GM19240 (cell line): ENCODE data around the gene MPP3.

ENCODE experiments used
- DNase-seq: peaks from one replicate; pipeline ENCODE4 v3.0.0; 2011; ENCODE audit warnings: low spot score; ENCODE audit not compliant: insufficient read length

The MPP3 gene

GRCh38 chr17:43774304-43775250 is 58.4 kb downstream of the MPP3 start:
- no peak for DNase-seq

- DNase-seq = no peak
Measured at GRCh38 chr17:43772877-43773648, 59.9 kb downstream of the MPP3 start.

GRCh38 chr17:43771463-43771862 is 61.5 kb downstream of the MPP3 start:
- no peak for DNase-seq

- DNase-seq = no peak
Measured at GRCh38 chr17:43770957-43771356, 62.0 kb downstream of the MPP3 start.

- no peak for DNase-seq
Measured at GRCh38 chr17:43769859-43770258, 63.1 kb downstream of the MPP3 start.

GRCh38 chr17:43769426-43769825 is 63.5 kb downstream of the MPP3 start:
- no peak for DNase-seq

GRCh38 chr17:43768943-43769342 is 64.0 kb downstream of the MPP3 start:
- DNase-seq = no peak

- DNase-seq = no peak
Measured at GRCh38 chr17:43768382-43768781, 64.6 kb downstream of the MPP3 start.

GRCh38 chr17:43767713-43768059 is 65.3 kb downstream of the MPP3 start:
- DNase-seq = no peak

- no peak for DNase-seq
Measured at GRCh38 chr17:43767053-43767712, 65.8 kb downstream of the MPP3 start.

GRCh38 chr17:43766413-43767052 is 66.4 kb downstream of the MPP3 start:
- DNase-seq = peak; percentile 27

GRCh38 chr17:43760254-43760852 is 72.6 kb downstream of the MPP3 start:
- DNase-seq = peak; percentile 97

- DNase-seq = no peak
Measured at GRCh38 chr17:43759836-43760235, 73.1 kb downstream of the MPP3 start.

GRCh38 chr17:43758497-43759174 is 74.3 kb downstream of the MPP3 start, which contains the start of gene SOST:
TSS of gene SOST (minus strand) at chr17:43758791. CDS start at chr17:43758741, 50 bp downstream.
- no peak for DNase-seq

GRCh38 chr17:43758086-43758485 is 74.9 kb downstream of the MPP3 start:
- no peak for DNase-seq

GRCh38 chr17:43757171-43757660 is 75.7 kb downstream of the MPP3 start:
- no peak for DNase-seq

- no peak for DNase-seq
Measured at GRCh38 chr17:43756201-43756600, 76.7 kb downstream of the MPP3 start.

- DNase-seq = no peak
Measured at GRCh38 chr17:43755389-43755875, 77.5 kb downstream of the MPP3 start.

- DNase-seq = no peak
Measured at GRCh38 chr17:43754947-43755346, 78.0 kb downstream of the MPP3 start.
